ENCODE results near the gene PLTP.

GRCh38 chr20:45859916-45860315 is 52.0 kb downstream of the PLTP start:
- TF ChIP-seq POLR2A (IDR thresholded peaks at IDR 0.05) (no peak), CTCF (IDR thresholded peaks at IDR 0.05) (no peak)

Data from vagina (tissue), 2 donors.